ENCODE data around the gene SUSD1.

The SUSD1 gene

GRCh38 chr9:112127281-112127680 lies 47.8 kb downstream of the SUSD1 start:
- Histone ChIP-seq H3K9ac (ENCODE audit: low read length) (no peak overlapping the region), H3K4me1 (ENCODE audit: control insufficient read depth, insufficient read depth, low read length) (no peaks in the 10 kb centered on the region), H3K4me3 (ENCODE audit: low read length) (no peak overlapping the region), H3K27me3 (replicated peaks; ENCODE audit: control insufficient read depth, insufficient read depth, low read length) (no peaks in the 10 kb centered on the region), H3K36me3 (ENCODE audit: control insufficient read depth, insufficient read depth, low read length, severe bottlenecking) (peaks cover 10% of the 10 kb centered on the region), H3K9me3 (ENCODE audit: control insufficient read depth, low read length) (no peaks in the 10 kb centered on the region)
- DNase-seq (ENCODE audit: low read depth) = no peak

GRCh38 chr9:112125951-112126388 lies 49.1 kb downstream of the SUSD1 start:
- H3K36me3 ChIP-seq (ENCODE audit: control insufficient read depth, insufficient read depth, low read length, severe bottlenecking) = peaks cover 10% of the 10 kb centered on the region
- no peak overlapping the region for H3K9ac ChIP-seq (ENCODE audit: low read length)
- no peaks in the 10 kb centered on the region for H3K9me3 ChIP-seq (ENCODE audit: control insufficient read depth, low read length)
- no peaks in the 10 kb centered on the region for H3K4me1 ChIP-seq (ENCODE audit: control insufficient read depth, insufficient read depth, low read length)
- peak; percentile 27 for DNase-seq (ENCODE audit: low read depth)
- H3K4me3 ChIP-seq (ENCODE audit: low read length) = no peak overlapping the region
- no peaks in the 10 kb centered on the region for H3K27me3 ChIP-seq (replicated peaks; ENCODE audit: control insufficient read depth, insufficient read depth, low read length)

GRCh38 chr9:112124156-112124555 lies 50.9 kb downstream of the SUSD1 start:
- Histone ChIP-seq H3K9ac (ENCODE audit: low read length) (no peak overlapping the region), H3K4me1 (ENCODE audit: control insufficient read depth, insufficient read depth, low read length) (no peaks in the 10 kb centered on the region), H3K27me3 (replicated peaks; ENCODE audit: control insufficient read depth, insufficient read depth, low read length) (no peaks in the 10 kb centered on the region), H3K9me3 (ENCODE audit: control insufficient read depth, low read length) (no peaks in the 10 kb centered on the region), H3K4me3 (ENCODE audit: low read length) (no peak overlapping the region), H3K36me3 (ENCODE audit: control insufficient read depth, insufficient read depth, low read length, severe bottlenecking) (peaks cover 10% of the 10 kb centered on the region)
- DNase-seq (ENCODE audit: low read depth) = no peak

GRCh38 chr9:112121633-112122032 lies 53.5 kb downstream of the SUSD1 start:
- no peak for DNase-seq (ENCODE audit: low read depth)
- Histone ChIP-seq H3K4me1 (ENCODE audit: control insufficient read depth, insufficient read depth, low read length) (no peaks in the 10 kb centered on the region), H3K36me3 (ENCODE audit: control insufficient read depth, insufficient read depth, low read length, severe bottlenecking) (peaks cover 10% of the 10 kb centered on the region), H3K27me3 (replicated peaks; ENCODE audit: control insufficient read depth, insufficient read depth, low read length) (no peaks in the 10 kb centered on the region), H3K9ac (ENCODE audit: low read length) (no peak overlapping the region), H3K4me3 (ENCODE audit: low read length) (no peak overlapping the region), H3K9me3 (ENCODE audit: control insufficient read depth, low read length) (no peaks in the 10 kb centered on the region)

GRCh38 chr9:112120439-112120925 lies 54.6 kb downstream of the SUSD1 start:
- H3K9ac ChIP-seq (ENCODE audit: low read length) = no peak overlapping the region
- no peak overlapping the region for H3K4me3 ChIP-seq (ENCODE audit: low read length)
- H3K4me1 ChIP-seq (ENCODE audit: control insufficient read depth, insufficient read depth, low read length) = no peaks in the 10 kb centered on the region
- no peaks in the 10 kb centered on the region for H3K9me3 ChIP-seq (ENCODE audit: control insufficient read depth, low read length)
- no peaks in the 10 kb centered on the region for H3K27me3 ChIP-seq (replicated peaks; ENCODE audit: control insufficient read depth, insufficient read depth, low read length)
- no peak for DNase-seq (ENCODE audit: low read depth)
- peaks cover 10% of the 10 kb centered on the region for H3K36me3 ChIP-seq (ENCODE audit: control insufficient read depth, insufficient read depth, low read length, severe bottlenecking)

- no peak for DNase-seq (ENCODE audit: low read depth)
These were observed 55.1 kb downstream of the SUSD1 start for GRCh38 chr9:112120030-112120341.

GRCh38 chr9:112119225-112120029 lies 55.7 kb downstream of the SUSD1 start:
- Histone ChIP-seq H3K27me3 (replicated peaks; ENCODE audit: control insufficient read depth, insufficient read depth, low read length) (no peaks in the 10 kb centered on the region), H3K4me3 (ENCODE audit: low read length) (no peak overlapping the region), H3K9ac (ENCODE audit: low read length) (no peak overlapping the region), H3K4me1 (ENCODE audit: control insufficient read depth, insufficient read depth, low read length) (no peaks in the 10 kb centered on the region), H3K36me3 (ENCODE audit: control insufficient read depth, insufficient read depth, low read length, severe bottlenecking) (peaks cover 10% of the 10 kb centered on the region), H3K9me3 (ENCODE audit: control insufficient read depth, low read length) (no peaks in the 10 kb centered on the region)
- no peak for DNase-seq (ENCODE audit: low read depth)

More at GRCh38 chr9:112120030-112120341, 55.1 kb downstream of the SUSD1 start:
- Histone ChIP-seq H3K9me3 (ENCODE audit: control insufficient read depth, low read length) (no peaks in the 10 kb centered on the region), H3K4me3 (ENCODE audit: low read length) (no peak overlapping the region), H3K4me1 (ENCODE audit: control insufficient read depth, insufficient read depth, low read length) (no peaks in the 10 kb centered on the region), H3K27me3 (replicated peaks; ENCODE audit: control insufficient read depth, insufficient read depth, low read length) (no peaks in the 10 kb centered on the region), H3K36me3 (ENCODE audit: control insufficient read depth, insufficient read depth, low read length, severe bottlenecking) (peaks cover 10% of the 10 kb centered on the region), H3K9ac (ENCODE audit: low read length) (no peak overlapping the region)

GRCh38 chr9:112118009-112118408 lies 57.1 kb downstream of the SUSD1 start:
- Histone ChIP-seq H3K36me3 (ENCODE audit: control insufficient read depth, insufficient read depth, low read length, severe bottlenecking) (peaks cover 4% of the 10 kb centered on the region), H3K4me1 (ENCODE audit: control insufficient read depth, insufficient read depth, low read length) (no peaks in the 10 kb centered on the region), H3K9me3 (ENCODE audit: control insufficient read depth, low read length) (no peaks in the 10 kb centered on the region), H3K9ac (ENCODE audit: low read length) (no peak overlapping the region), H3K4me3 (ENCODE audit: low read length) (no peak overlapping the region), H3K27me3 (replicated peaks; ENCODE audit: control insufficient read depth, insufficient read depth, low read length) (no peaks in the 10 kb centered on the region)
- no peak for DNase-seq (ENCODE audit: low read depth)

GRCh38 chr9:112115970-112116753 lies 58.9 kb downstream of the SUSD1 start:
- Histone ChIP-seq H3K36me3 (ENCODE audit: control insufficient read depth, insufficient read depth, low read length, severe bottlenecking) (peaks cover 3% of the 10 kb centered on the region), H3K27me3 (replicated peaks; ENCODE audit: control insufficient read depth, insufficient read depth, low read length) (no peaks in the 10 kb centered on the region), H3K4me1 (ENCODE audit: control insufficient read depth, insufficient read depth, low read length) (peaks cover 5% of the 10 kb centered on the region), H3K9ac (ENCODE audit: low read length) (no peak overlapping the region), H3K4me3 (ENCODE audit: low read length) (no peak overlapping the region), H3K9me3 (ENCODE audit: control insufficient read depth, low read length) (no peaks in the 10 kb centered on the region)
- no peak for DNase-seq (ENCODE audit: low read depth)

GRCh38 chr9:112115109-112115508 lies 60.0 kb downstream of the SUSD1 start:
- Histone ChIP-seq H3K36me3 (ENCODE audit: control insufficient read depth, insufficient read depth, low read length, severe bottlenecking) (peaks cover 3% of the 10 kb centered on the region), H3K9me3 (ENCODE audit: control insufficient read depth, low read length) (no peaks in the 10 kb centered on the region), H3K4me3 (ENCODE audit: low read length) (no peak overlapping the region), H3K9ac (ENCODE audit: low read length) (no peak overlapping the region), H3K4me1 (ENCODE audit: control insufficient read depth, insufficient read depth, low read length) (peaks cover 5% of the 10 kb centered on the region), H3K27me3 (replicated peaks; ENCODE audit: control insufficient read depth, insufficient read depth, low read length) (no peaks in the 10 kb centered on the region)
- DNase-seq (ENCODE audit: low read depth) = no peak

- H3K9me3 ChIP-seq (ENCODE audit: control insufficient read depth, low read length) = no peaks in the 10 kb centered on the region
- peaks cover 3% of the 10 kb centered on the region for H3K36me3 ChIP-seq (ENCODE audit: control insufficient read depth, insufficient read depth, low read length, severe bottlenecking)
- no peaks in the 10 kb centered on the region for H3K27me3 ChIP-seq (replicated peaks; ENCODE audit: control insufficient read depth, insufficient read depth, low read length)
- DNase-seq (ENCODE audit: low read depth) = no peak
- peaks cover 5% of the 10 kb centered on the region for H3K4me1 ChIP-seq (ENCODE audit: control insufficient read depth, insufficient read depth, low read length)
- H3K9ac ChIP-seq (ENCODE audit: low read length) = no peak overlapping the region
- H3K4me3 ChIP-seq (ENCODE audit: low read length) = no peak overlapping the region
These were observed 62.0 kb downstream of the SUSD1 start for GRCh38 chr9:112112941-112113681.

Data from adipocyte (in vitro differentiated cells).